HepG2 (cell line): ENCODE results near the gene C3orf18. TPM values are rescaled to one million over a fixed set of nuclear protein-coding genes. Genes with fewer than 3 reads are reported as not detected.

Source experiments
- ETV5 ChIP-seq: IDR thresholded peaks from 2 replicates; pipeline ENCODE4 v1.6.1; 2018; ENCODE audit warnings: missing biosample characterization, missing genetic modification reagents, inconsistent platforms, borderline replicate concordance
- HES4 ChIP-seq: sonication (generic); formaldehyde crosslinking; IDR thresholded peaks from 2 replicates; pipeline ENCODE4 v1.9.0; 2021; ENCODE audit warnings: mild to moderate bottlenecking, missing genetic modification reagents, borderline replicate concordance
- HOXA9 ChIP-seq: sonication (generic); formaldehyde crosslinking; IDR thresholded peaks from 2 replicates; pipeline ENCODE4 v1.8.1; 2022; ENCODE audit warnings: missing genetic modification reagents, mild to moderate bottlenecking, moderate library complexity, borderline replicate concordance
- KIAA2018 ChIP-seq: sonication (generic); formaldehyde crosslinking; IDR thresholded peaks from 2 replicates; pipeline ENCODE4 v1.5.0; 2020; ENCODE audit warnings: mild to moderate bottlenecking, missing genetic modification reagents, borderline replicate concordance
- KLF15 ChIP-seq: sonication (generic); formaldehyde crosslinking; IDR thresholded peaks from 2 replicates; pipeline ENCODE4 v1.8.1; 2023; ENCODE audit warnings: borderline replicate concordance, mild to moderate bottlenecking, inconsistent platforms, missing genetic modification reagents, mixed read lengths
- POLR2AphosphoS5 ChIP-seq: IDR thresholded peaks from 2 replicates; pipeline ENCODE4 v1.6.1; 2012; ENCODE audit warnings: low read depth, low read length
- RORA ChIP-seq: sonication (generic); formaldehyde crosslinking; IDR thresholded peaks from 2 replicates; pipeline ENCODE4 v1.5.0; 2020; ENCODE audit warnings: mild to moderate bottlenecking, missing genetic modification reagents, moderate library complexity
- ZKSCAN1 ChIP-seq: fragments of 150-350 bp; IDR thresholded peaks from 2 replicates; pipeline ENCODE4 v1.6.1; 2014; ENCODE audit warnings: low read length
- ZNF256 ChIP-seq: sonication (generic); formaldehyde crosslinking; conservative IDR thresholded peaks from 2 replicates; pipeline ENCODE4 v1.4.0; 2020; ENCODE audit warnings: missing genetic modification reagents
- ZNF281 ChIP-seq: sonication (generic); formaldehyde crosslinking; IDR thresholded peaks from 2 replicates; pipeline ENCODE4 v1.4.0; 2020; ENCODE audit warnings: missing genetic modification reagents, borderline replicate concordance
- ZNF75D ChIP-seq: sonication (generic); formaldehyde crosslinking; IDR thresholded peaks from 2 replicates; pipeline ENCODE4 v1.8.1; 2023; ENCODE audit warnings: missing genetic modification reagents, mild to moderate bottlenecking, borderline replicate concordance
- ZNF800 ChIP-seq: sonication (generic); formaldehyde crosslinking; IDR thresholded peaks from 2 replicates; pipeline ENCODE4 v1.4.0; 2020; ENCODE audit warnings: missing genetic modification reagents
- ZSCAN5A ChIP-seq: sonication (generic); formaldehyde crosslinking; IDR thresholded peaks from 2 replicates; pipeline ENCODE4 v1.8.0; 2022; ENCODE audit warnings: mild to moderate bottlenecking, missing genetic modification reagents, borderline replicate concordance
- polyA plus RNA-seq, 8 experiments: library from polyadenylated mRNA; depleted of rRNA in 3 of 8; stranded (reverse) in 7 of 8; unstranded in 1 of 8; fragments of >200 nt; fragmentation: Illumina TruSeq in 4 of 8; extraction: Trizol in 4 of 8; gene quantifications; 2 replicates each; pipeline versions ENCODE4 v1.2.1 to v1.2.3, GENCODE V29; 2011 to 2016; ENCODE audit warnings: low read depth in 4 of 8, missing spikeins in 1 of 8, mixed read lengths in 1 of 8; ENCODE audit not compliant: insufficient read depth in 1 of 8
- total RNA-seq, 5 experiments: library from RNA; depleted of rRNA; stranded (reverse); fragments of >200 nt; fragmentation: Illumina TruSeq; extraction: Trizol; gene quantifications; 2 replicates each; pipeline ENCODE4 v1.2.3, GENCODE V29; 2016; ENCODE audit warnings: low read depth in 1 of 5

Gene C3orf18
- total and polyA plus RNA-seq, 2 of the 13 experiments (the other 11 are each of a cell fraction or from before 2014, with no cell fraction given), result 1.6 to 4.8 TPM

- peak; percentile 73; the same call in 1 of the 2 replicates for TF ChIP-seq HES4
- peak; percentile 67; the same call in 1 of the 2 replicates for TF ChIP-seq ETV5
- TF ChIP-seq KIAA2018, result no peak
- no peak; the same call in 1 of the 2 replicates for TF ChIP-seq HOXA9
- no peak for TF ChIP-seq ZSCAN5A
- TF ChIP-seq ZNF75D, result no peak
- no peak for TF ChIP-seq ZKSCAN1
- TF ChIP-seq ZNF256, result no peak
- TF ChIP-seq ZNF800, result no peak
- TF ChIP-seq POLR2AphosphoS5, result peak; percentile 39
- TF ChIP-seq ZNF281 (CRISPR knock-in tag), result no peak
- no peak for TF ChIP-seq KLF15 (CRISPR knock-in tag)
- TF ChIP-seq RORA (CRISPR knock-in tag), result no peak
Measured at GRCh38 chr3:50568947-50569749, 1.6 kb upstream of the C3orf18 start, which contains the start of gene HEMK1 (continued).
